Suppressor macrophage (primary cell): ENCODE results near the gene PARP1.
"Not testable (repeated sequence)": the region's sequence is repeated elsewhere in the genome, so short reads cannot be mapped to it uniquely, and the experiment has no call there.

Source experiments
- DNase-seq, 4 experiments: peaks; one replicate each; pipeline ENCODE4 v3.0.0-alpha.2; 2020 to 2022

The PARP1 gene

DNA sequence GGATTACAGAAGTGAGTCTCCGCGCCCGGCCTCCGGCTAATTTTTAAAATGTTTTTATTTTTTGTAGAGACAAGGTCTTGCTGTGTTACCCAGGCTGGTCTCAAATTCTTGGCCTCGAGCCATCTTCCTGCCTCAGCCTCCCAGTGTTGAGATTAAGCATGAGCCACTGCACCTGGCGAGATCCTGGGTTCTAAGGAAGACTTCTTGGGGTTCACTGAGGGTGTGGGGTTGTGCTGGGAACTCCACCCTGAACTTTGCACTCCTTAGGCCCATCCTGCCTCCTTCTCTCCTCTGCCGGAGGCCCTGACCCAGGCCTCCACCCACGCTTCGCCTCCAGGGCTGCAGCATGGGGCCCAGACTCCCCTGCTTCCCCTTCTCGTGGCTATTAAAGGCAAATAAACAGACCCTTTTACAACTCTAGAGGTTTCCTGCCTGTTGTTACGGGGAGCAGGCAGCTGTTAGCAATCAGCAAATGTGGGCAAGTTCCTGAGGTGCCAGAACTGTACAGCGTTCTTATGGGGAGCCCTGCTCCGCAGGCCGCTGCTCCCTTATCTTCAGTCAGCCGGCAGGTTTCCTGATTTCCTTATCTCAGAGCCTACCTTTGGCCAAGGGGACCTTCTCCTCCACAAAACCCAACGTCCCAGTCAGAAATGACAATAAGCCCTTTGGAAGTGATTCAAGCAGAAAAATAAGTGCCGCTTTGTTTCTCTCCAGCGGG, 57.9 kb downstream of the PARP1 start:
- DNase-seq = peak; percentile 54 to 72 (median 70)

DNA sequence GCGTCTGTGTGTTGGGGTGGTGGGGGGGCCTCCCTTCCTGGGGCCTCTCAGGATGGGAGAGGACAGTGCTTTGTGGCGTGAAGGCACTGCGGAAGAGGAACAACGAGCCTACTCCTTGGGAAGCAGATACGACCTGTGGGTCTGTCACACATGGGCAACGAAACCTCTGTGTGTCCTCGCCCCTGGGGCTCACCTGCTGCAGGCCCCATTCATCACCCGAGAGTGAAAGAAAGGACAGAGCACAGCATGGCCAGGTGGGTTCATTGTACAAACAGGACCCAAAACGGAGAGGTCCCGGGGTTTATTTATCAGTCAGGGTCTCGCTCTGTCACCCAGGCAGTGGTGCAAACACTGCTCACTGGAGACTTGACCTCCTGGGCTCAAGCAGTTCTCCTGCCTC, 58.8 kb downstream of the PARP1 start:
- DNase-seq = no peak

- no peak for DNase-seq
Observed at GRCh38 chr1:226344441-226345259, 63.2 kb downstream of the PARP1 start.

DNA sequence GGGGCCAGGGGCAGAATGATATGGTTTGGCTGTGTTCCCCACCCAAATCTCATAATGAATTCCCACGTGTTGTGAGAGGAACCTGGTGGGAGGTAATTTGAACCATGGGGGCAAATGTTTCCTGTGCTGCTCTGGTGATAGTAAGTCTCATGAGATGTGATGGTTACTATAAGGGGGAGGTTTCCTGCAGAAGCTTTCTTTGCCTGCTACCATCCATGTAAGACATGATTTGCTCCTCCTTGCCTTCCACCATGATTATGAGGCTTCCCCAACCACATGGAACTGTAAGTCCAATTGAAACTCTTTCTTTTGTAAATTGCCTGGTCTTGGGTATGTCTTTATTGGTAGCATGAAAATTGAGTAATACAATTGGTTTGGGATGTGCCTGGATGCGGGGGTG, 65.2 kb downstream of the PARP1 start:
- no peak for DNase-seq

- DNase-seq = not testable (repeated sequence)
Observed at GRCh38 chr1:226340111-226340510, 67.8 kb downstream of the PARP1 start.

- peak in 2 of 4 experiments; percentile 11 to 14 for DNase-seq
Observed at GRCh38 chr1:226337276-226337875, 70.5 kb downstream of the PARP1 start.

GRCh38 chr1:226335661-226336060, 72.2 kb downstream of the PARP1 start:
- no peak for DNase-seq

GRCh38 chr1:226332947-226333346, 74.9 kb downstream of the PARP1 start:
- DNase-seq = no peak

GRCh38 chr1:226329237-226329636, 78.7 kb downstream of the PARP1 start:
- DNase-seq = no peak

DNA sequence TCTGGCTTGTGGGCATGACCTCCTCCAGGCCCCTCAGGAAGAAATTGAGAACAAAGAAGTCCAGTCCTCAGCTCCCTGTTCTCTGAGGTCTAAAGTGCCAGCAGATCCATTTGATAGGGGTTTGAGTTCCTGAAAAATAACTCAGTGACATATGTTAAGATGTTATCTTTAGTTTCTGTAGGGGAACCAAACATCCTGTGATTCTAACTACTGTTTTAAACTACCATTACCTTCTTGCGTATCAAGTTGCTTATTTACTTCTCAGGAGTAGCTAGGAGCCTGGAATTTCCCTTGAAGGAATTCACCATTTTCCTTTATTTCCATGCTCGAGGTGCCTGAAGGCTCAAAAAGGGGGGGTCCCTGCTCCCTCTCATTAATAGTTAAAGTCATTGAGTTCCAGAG, 80.1 kb downstream of the PARP1 start:
- no peak for DNase-seq

DNA sequence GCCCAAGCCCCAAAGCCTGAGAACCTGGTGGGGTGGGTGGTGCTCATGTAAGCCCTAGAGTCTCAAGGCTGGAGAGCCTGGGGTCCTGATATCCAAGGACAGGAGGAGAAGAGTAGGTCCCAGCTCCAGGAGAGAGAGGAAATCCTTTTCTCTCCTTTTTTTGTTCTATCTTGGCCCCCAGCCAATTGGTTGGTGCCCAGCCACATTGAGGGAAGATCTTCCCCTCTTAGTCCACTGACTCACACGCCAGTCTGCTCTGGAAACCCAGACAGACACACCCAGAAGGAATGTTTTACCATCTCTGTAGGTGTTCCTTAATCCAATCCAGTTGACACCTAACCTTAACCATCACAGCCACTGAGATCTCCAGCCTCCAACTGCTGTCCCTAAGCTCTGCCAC, 82.7 kb downstream of the PARP1 start:
- no peak for DNase-seq

DNA sequence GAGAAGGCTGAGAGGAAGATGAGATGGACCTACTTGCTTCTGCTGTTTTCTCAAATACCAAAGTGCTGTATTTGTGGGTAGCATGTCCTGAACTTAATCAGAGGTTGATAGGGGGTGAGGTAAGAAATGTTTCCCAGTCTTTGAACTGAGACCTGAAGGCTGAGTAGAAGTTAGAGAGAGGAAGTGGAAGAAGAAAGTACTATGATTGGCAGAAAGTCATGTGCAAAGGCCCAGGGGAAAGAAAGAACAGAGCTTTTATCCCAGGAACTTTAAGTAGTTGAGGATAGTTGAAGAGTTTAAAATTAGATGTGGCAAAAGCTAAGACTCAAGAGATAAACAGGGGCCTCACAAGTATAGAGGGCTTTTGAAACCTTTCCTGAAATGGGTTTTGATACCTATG, 83.4 kb downstream of the PARP1 start:
- no peak for DNase-seq

DNA sequence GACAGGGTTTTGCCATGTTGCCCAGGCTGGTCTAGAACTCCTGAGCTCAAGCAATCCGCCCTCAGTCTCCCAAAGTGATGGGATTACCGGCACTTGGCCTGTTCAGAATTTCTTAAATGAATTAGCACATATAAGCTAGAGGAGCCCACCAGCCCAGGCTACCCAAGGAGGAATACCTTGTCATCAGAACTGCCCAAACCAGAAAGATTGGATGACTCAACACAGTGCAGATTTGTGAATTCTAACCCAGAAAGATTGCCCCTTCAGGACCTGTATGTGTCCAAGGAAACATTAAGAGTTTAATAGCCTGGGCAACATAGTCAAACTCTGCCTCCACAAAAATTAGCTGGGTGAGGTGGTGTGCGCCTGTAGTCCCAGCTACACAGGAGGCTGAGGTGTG, 84.9 kb downstream of the PARP1 start:
- no peak for DNase-seq

DNA sequence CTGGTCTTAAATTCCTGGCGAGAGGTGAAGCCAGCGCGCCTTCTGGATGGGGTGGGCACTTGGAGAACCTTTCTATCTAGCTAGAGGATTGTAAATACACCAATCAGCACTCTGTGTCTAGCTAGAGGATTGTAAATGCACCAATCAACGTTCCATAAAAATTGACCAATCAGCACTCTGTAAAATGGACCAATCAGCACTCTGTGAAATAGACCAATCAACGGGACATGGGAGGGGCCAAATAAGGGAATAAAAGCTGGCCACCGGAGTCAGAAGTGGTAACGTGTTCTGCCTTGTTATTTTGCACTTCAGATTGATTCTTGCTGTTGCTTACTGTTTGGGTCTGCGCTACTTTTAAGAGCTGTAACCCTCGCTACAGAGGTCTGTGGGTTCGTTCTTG, 87.0 kb downstream of the PARP1 start:
- DNase-seq = no peak

GRCh38 chr1:226318471-226318870, 89.4 kb downstream of the PARP1 start:
- no peak for DNase-seq

GRCh38 chr1:226314055-226314454, 93.8 kb downstream of the PARP1 start:
- no peak for DNase-seq

DNA sequence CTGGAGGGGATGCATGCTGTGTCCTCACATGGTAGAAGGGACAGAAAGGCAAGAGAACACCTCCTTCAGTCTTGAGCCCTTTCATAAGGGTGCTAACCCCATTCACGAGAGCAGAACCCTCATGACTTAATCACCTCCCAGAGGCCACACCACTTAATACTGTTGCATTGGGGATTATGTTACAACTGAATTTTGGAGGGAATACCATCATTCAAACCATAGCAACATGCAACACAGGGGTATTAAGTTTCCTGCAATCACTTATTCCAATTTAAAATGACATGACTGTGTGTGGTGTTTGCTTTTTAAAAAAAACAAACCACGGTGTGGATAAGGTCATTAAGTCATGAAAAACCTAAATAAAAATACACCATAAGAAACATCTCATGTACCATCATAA, 95.8 kb downstream of the PARP1 start:
- DNase-seq = no peak

DNA sequence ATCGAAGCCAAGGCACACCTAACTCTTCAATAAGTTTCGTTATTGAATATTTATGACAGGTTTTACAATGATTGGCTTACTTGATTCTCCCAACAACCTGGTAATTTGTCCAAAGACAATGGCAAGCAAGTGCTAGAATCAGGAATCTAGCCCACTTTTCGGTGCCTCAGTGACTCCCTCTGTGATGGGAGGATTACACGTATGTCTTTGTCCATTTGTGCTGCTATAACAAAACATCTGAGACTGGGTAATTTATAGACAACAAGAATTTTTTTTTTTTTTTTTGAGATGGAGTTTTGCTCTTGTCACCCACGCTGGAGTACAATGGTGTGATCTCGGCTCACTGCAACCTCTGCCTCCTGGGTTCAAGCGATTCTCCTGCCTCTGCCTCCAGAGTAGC, 96.5 kb downstream of the PARP1 start:
- DNase-seq = no peak
